HG03442 (cell line): Measurements from ENCODE around the gene ERMAP.
"Not testable (repeated sequence)": the region's sequence is repeated elsewhere in the genome, so short reads cannot be mapped to it uniquely, and the experiment has no call there.

ENCODE experiments used
- ATAC-seq: cut with Tn5 transposase; IDR thresholded peaks from one replicate; pipeline ENCODE4 v1.9.1; 2021; ENCODE audit warnings: mild to moderate bottlenecking, moderate library complexity; ENCODE audit not compliant: unreplicated experiment

Gene ERMAP

GRCh38 chr1:42868466-42868865 lies 51.5 kb downstream of the ERMAP start:
- ATAC-seq: not testable (repeated sequence)

GRCh38 chr1:42869254-42869653 lies 52.3 kb downstream of the ERMAP start:
- ATAC-seq: not testable (repeated sequence)

GRCh38 chr1:42869751-42870150 lies 52.8 kb downstream of the ERMAP start:
- not testable (repeated sequence) for ATAC-seq

- ATAC-seq: not testable (repeated sequence)
Observed at GRCh38 chr1:42873108-42873507, 56.2 kb downstream of the ERMAP start.

GRCh38 chr1:42873670-42874069 lies 56.7 kb downstream of the ERMAP start:
- no peak for ATAC-seq

GRCh38 chr1:42876009-42876408 lies 59.1 kb downstream of the ERMAP start:
- ATAC-seq: no peak

- ATAC-seq: no peak
Observed at GRCh38 chr1:42877380-42877779, 60.5 kb downstream of the ERMAP start.

- no peak for ATAC-seq
Observed at GRCh38 chr1:42880384-42880783, 63.5 kb downstream of the ERMAP start.

GRCh38 chr1:42886046-42886739 lies 69.3 kb downstream of the ERMAP start:
- ATAC-seq: no peak

GRCh38 chr1:42886800-42887199 lies 69.9 kb downstream of the ERMAP start:
- ATAC-seq: no peak

- no peak for ATAC-seq
Observed at GRCh38 chr1:42887366-42887765, 70.4 kb downstream of the ERMAP start.

- ATAC-seq: no peak
Observed at GRCh38 chr1:42888013-42888633, 71.2 kb downstream of the ERMAP start.

GRCh38 chr1:42889264-42889663 lies 72.3 kb downstream of the ERMAP start:
- no peak for ATAC-seq

- ATAC-seq: no peak
Observed at GRCh38 chr1:42891465-42892138, 74.7 kb downstream of the ERMAP start.
